ENCODE measurements around the gene FASLG.
"Not testable (repeated sequence)": the region's sequence is repeated elsewhere in the genome, so short reads cannot be mapped to it uniquely, and the experiment has no call there.

Gene FASLG, protein sequence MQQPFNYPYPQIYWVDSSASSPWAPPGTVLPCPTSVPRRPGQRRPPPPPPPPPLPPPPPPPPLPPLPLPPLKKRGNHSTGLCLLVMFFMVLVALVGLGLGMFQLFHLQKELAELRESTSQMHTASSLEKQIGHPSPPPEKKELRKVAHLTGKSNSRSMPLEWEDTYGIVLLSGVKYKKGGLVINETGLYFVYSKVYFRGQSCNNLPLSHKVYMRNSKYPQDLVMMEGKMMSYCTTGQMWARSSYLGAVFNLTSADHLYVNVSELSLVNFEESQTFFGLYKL

DNA sequence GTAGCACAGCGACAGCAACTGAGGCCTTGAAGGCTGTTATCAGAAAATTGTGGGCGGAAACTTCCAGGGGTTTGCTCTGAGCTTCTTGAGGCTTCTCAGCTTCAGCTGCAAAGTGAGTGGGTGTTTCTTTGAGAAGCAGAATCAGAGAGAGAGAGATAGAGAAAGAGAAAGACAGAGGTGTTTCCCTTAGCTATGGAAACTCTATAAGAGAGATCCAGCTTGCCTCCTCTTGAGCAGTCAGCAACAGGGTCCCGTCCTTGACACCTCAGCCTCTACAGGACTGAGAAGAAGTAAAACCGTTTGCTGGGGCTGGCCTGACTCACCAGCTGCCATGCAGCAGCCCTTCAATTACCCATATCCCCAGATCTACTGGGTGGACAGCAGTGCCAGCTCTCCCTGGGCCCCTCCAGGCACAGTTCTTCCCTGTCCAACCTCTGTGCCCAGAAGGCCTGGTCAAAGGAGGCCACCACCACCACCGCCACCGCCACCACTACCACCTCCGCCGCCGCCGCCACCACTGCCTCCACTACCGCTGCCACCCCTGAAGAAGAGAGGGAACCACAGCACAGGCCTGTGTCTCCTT lies at the start of gene FASLG:
TSS of gene FASLG (plus strand) at position 233 of the 583 bp plus-strand sequence. CDS start at position 332, 99 bp downstream.
- no peak for DNase-seq

DNA sequence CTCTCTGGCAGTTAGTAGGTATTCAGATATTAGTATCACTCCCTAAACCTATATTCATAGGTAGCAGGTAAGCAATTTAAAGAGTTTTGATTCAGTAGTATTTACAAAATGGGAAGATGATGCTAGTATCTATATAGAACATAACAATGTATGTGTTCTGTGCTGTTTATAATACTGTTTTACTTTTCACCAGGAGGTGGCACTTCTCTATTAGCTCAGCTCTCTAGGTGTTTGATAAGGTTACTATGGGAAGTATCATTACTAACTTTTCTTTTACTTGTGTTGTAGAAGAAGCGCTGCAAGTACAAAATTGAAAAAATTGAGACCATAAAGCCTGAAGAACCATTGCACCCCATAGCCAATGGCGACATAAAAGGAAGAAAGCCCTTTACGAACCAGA lies 49.4 kb upstream of the FASLG start:
- no peak for DNase-seq

GRCh38 chr1:172612478-172612877 lies 46.4 kb upstream of the FASLG start:
- DNase-seq: no peak

GRCh38 chr1:172613294-172613693 lies 45.6 kb upstream of the FASLG start:
- no peak for DNase-seq

GRCh38 chr1:172616195-172616594 lies 42.7 kb upstream of the FASLG start:
- no peak for DNase-seq

DNA sequence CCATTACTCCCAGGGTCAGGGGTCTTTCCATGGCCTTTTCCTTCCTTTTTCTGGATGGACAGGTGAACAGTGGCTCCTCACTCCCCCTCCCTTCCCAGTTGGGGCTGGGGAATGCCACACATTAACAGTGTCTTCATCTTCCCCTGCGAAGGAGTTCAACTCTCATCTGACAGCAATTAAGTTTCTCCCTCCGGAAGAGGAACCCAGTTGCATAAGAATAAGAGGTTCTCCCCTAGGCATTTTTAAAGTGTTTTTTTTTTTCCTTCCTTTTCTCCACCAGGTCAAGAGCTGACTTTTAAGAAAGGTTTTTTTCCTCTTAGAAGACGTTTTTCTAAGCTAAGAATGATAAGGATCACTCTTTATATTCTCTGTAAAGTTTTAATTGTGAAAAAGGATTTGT lies 42.3 kb upstream of the FASLG start:
- DNase-seq: no peak

DNA sequence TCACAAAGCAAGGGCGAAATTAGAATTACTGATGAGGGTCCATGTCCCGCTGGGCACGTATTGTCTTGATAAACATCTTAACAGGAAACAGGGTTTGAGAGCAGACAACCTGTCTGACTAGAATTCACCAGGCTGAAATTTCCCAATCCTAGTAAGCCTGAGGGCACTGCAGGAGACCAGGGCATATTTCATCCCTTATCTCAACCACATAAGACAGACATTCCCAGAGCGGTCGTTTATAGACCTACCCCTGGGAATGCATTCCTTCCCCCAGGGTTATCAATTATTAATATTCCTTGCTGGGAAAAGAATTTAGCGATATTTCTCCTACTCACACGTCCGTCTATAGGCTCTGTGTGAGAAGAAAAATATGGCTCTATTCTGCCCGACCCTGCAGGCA lies 38.3 kb upstream of the FASLG start:
- DNase-seq: not testable (repeated sequence)

GRCh38 chr1:172622541-172622940 lies 36.4 kb upstream of the FASLG start:
- no peak for DNase-seq

DNA sequence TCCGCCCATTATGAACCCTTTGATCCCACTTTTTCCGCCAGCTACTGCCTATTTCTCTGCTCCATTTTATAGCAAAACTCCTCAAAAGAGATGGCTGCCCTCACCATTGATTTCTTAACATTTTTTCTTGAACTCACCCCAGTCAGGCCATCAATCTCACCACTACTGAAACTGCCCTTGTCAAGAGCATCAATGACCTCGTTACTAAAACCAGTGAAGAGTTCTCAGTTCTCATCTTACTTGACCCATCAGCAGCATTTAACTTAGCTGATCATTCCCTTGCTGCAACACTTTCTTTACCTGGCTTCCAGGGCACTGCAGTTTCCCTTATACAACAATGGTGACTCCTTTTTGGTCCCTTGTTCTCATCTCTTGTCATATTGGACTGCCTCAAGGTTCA lies 35.2 kb upstream of the FASLG start:
- DNase-seq: no peak

DNA sequence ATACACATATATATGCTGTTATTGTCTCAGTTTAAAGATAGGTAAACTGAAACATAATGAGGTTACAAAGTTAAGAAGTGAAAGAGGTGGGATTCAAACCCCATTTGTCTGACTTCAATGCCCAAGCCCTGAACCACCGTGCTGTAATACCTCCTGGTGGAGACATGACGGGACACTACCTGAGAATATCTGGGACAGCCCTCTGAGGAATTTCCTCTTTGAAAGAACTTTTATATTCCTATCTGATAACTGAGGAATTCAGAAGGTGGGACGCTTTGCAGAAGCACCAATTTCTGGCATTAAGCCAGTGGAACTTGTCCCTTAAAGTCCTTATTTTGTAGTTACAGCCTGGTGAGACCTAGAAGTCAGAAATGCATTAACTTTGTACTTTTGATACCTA lies 32.1 kb upstream of the FASLG start:
- DNase-seq: no peak

DNA sequence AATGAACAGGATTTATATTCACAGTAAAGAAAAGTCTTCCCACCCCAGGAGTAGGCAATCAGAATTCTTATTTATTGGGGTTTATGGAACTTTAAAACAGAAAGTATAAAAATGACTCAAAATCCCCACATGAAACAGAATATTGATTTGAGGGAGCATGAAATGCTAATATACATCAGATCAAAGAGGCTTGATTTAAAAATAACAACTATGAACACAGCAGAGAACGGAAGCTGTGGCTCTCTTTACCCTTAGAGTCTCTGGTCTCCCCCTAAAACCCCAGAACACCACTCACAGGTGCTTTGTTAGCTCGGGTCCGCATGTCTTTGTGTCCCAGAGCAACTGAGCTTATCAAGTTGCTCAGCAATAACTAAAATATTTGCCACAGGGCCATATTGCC lies 31.2 kb upstream of the FASLG start:
- no peak for DNase-seq

DNA sequence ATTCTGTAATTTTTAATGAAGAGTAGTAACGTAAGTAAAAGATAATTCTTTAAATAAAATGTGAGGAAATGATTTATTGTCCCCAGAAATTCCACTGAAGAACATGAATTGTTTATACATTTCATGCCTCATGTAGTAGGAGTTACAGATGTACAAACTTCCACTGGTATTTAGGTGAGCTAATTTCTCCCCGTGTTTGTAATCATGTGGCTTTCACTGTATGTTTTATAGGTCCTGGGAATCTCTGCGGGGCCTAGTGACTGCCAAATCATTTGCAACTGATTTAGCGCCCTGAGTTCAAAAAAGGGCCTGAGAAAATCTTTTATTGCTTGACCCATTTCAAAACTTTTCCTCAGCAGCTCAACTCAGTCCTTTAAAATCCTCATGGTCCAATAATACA lies 30.5 kb upstream of the FASLG start:
- DNase-seq: no peak

DNA sequence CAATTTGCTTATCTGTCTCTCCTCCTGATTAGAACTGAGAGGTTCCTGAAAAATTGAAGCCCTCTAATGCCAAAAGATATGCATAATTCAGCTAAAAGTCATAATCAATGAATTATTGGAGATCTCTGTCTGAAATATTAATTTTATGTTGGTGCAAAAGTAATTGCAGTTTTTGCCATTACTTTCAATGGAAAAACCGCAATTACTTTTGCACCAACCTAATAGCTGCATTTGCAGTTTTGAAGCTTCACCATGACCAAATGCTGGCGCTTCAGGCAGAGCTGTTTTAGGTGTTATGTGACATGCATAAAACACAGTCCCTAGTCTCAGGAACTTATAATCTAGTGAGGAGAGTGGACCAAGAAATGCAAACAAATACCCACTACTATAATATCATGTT lies 29.7 kb upstream of the FASLG start:
- DNase-seq: no peak

- DNase-seq: no peak
These were observed 29.3 kb upstream of the FASLG start for GRCh38 chr1:172629638-172630037.

- no peak for DNase-seq
These were observed 28.7 kb upstream of the FASLG start for GRCh38 chr1:172630056-172630818.

- DNase-seq: no peak
These were observed 28.0 kb upstream of the FASLG start for GRCh38 chr1:172630868-172631267.

DNA sequence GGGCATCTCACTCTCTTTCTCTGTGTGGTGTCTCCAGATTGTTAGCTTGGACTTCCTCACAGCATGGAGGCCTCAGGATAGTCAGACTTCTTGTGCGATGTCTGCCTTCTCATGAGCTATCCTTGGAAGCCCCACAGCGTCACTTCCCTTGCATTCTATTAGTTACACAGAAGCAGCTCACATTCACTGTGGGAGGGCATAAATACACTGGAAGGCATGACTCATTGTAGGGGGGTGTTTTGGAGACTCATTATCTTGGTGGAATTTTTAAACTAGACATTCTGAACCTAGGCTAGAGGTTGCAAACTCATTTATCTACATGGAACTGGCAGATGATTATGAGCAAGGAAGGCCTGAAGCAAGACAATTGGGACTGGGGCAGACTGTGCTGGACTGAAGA lies 21.4 kb upstream of the FASLG start:
- DNase-seq: no peak

DNA sequence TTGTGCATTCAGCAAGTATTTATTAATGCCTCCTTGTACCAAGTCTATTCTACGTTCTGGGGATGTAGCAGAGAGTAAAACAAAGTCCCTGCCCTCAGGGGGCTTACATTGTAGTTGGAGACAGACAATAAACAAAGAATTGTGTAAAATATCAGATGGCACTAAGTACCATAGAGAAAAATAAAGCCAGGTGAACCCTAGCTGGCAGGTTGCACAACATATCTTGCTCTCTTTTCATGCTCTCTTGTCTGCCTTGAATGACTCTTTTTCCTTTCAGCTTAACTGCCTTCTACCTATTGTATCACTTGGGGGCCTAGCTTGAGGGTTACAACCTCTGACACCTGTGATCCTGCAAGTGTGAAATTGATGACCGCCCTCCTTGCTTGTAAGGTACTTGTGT lies 20.7 kb upstream of the FASLG start:
- no peak for DNase-seq

- DNase-seq: no peak
These were observed 19.7 kb upstream of the FASLG start for GRCh38 chr1:172638885-172639831.

DNA sequence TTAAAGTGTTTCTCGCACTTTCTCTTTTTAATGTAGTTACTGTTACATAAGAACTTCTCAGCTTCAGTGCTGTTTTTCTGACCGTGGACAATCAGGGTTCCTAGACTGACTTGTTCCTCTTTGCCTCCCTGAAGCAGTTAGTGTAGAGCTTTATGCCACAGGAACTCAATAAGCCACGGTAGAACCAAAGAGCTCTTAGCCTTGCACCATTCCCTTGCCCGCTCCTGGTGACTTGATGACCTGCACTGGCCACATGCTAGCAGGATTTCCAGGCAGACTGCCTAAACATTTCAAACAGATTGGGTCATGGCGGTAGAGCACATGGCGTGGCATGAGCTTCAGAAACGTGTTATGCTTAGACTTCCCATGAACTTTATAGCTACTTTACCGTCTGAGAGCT lies 18.8 kb upstream of the FASLG start:
- no peak for DNase-seq

DNA sequence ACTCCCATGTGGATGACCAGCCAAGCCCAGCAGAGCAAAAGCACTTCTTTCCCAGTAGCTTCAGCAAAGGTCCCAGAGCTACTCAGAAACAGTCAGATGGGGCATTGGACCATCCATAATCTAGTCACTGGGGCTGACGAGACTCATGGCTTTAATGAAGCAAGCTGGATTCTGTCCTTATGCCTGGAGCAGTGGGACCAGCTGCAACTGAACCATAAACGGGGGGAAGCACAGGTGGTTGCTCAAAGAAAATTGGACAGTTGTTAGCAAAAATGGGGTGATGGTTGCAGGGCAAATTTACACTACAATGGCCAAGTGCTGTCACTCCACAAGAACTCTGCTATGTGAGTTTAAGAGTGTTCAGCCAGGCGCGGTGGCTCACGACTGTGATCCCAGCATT lies 17.4 kb upstream of the FASLG start:
- DNase-seq: no peak

- DNase-seq: peak; percentile 72
These were observed 15.9 kb upstream of the FASLG start for GRCh38 chr1:172642970-172643369.

- DNase-seq: no peak
These were observed 12.2 kb upstream of the FASLG start for GRCh38 chr1:172646653-172647052.

Measured in NCI-H2029 (cell line).